GM18526 (cell line): ENCODE measurements around the gene COG5.

Source experiments
- POLR2A ChIP-seq: IDR thresholded peaks from 3 replicates; pipeline ENCODE4 v1.6.1; 2011; ENCODE audit not compliant: insufficient read length; ENCODE audit errors: extremely low read depth

The COG5 gene

GRCh38 chr7:107405559-107405958 lies 158.2 kb downstream of the COG5 start:
- TF ChIP-seq POLR2A: no peak

- no peak for TF ChIP-seq POLR2A
These were observed 158.8 kb downstream of the COG5 start for GRCh38 chr7:107404740-107405537.

GRCh38 chr7:107398161-107398560 lies 165.6 kb downstream of the COG5 start:
- no peak for TF ChIP-seq POLR2A

DNA sequence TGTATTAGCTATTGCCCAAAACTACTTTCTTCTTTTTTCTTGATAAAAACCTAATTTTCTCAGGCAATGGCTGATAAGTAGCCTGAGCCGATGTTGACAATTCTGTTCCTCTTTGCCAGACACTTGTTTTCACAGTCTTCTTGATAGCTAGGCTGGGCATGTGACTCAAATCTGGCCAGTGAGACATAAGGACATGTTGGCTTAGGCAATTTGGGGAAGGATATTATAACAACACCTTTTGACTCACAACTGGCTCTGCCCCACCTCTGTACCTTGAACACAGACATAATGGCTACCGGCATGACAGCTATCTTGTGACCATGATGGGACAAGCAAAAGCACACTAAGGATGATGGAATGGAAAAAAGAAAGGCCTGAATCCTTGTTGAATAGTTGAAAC lies 166.7 kb downstream of the COG5 start:
- TF ChIP-seq POLR2A: no peak

GRCh38 chr7:107396081-107396480 lies 167.6 kb downstream of the COG5 start:
- TF ChIP-seq POLR2A: no peak

GRCh38 chr7:107394831-107395230 lies 168.9 kb downstream of the COG5 start:
- TF ChIP-seq POLR2A: no peak

DNA sequence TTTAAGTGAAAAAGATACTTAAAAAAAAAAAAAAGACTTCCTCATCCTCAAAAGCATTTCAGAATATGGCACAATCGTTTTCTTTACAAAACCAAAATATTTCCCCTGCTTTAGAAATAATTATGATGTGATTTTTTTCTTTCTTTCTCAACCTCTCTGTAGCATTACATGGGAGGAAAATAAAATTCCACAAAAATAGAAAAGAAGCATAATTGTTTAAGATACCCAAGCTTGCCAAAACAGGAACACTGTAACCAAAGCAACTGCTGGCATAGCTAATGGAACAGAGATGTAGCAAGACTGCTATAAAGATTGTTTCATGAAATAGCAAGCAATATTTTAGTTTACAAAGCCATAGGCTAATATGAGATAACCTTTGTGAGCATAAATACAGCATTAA lies 169.4 kb downstream of the COG5 start:
- TF ChIP-seq POLR2A: no peak

DNA sequence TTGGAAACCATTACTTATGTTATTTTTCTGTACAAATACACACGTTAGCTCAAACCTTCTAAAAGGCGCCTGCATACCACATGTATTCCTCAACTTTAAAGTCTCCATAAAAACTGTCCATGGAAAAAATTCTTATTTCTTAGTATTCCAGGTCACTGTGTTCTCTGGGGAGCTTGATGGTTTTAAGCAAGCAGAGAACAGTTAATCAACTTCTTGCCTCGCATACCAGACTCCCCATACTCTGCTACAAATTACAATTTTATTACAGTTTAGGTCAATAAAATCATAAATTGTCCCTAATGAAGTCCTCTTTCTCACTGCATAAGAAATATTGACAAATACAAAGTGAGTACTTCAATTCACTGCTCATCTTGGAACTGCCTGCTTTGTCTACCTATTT lies 170.9 kb downstream of the COG5 start:
- TF ChIP-seq POLR2A: no peak

DNA sequence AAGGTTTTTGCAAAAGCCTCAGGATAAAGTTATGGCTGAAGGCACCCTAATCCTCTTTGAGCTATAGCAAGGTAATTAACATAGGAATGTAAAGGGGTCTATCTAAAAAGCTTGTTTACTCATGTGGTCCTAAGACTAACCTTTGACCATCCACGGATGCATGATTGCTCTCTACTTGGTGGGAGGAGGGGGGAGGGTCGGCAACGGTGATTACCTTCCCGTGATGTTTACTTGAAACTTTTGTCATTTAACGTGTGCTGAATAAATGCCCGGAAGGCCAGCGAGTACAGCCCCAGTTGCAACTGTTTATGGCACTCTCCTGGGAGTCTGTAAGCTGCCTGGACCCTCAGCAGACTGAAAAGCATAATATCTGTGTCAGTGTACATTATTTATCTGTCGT lies 172.8 kb downstream of the COG5 start:
- TF ChIP-seq POLR2A: no peak

- TF ChIP-seq POLR2A: no peak
These were observed 175.1 kb downstream of the COG5 start for GRCh38 chr7:107388604-107389003.

GRCh38 chr7:107387573-107388219 lies 176.0 kb downstream of the COG5 start:
- TF ChIP-seq POLR2A: no peak

DNA sequence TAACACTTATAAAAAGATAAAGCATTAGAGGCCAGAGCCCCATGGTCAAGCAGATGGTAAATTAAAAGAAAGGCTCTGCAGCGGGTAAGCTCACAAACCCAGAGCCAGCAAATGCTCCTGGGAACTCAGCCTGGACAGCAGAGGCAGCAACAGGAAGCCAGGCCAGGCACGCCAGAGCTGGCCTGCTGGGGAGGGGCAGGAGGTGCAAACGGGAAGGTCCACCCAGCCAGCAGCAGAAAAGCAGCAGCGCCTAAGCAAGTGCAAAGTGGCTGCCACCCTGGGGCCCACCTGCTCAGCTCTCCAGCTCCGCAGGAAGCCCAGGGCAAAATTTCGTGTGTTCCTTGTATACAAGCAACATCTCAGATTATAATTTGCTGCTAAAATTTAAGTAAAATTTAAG lies 176.6 kb downstream of the COG5 start:
- TF ChIP-seq POLR2A: no peak

GRCh38 chr7:107386548-107387102 lies 177.1 kb downstream of the COG5 start:
- no peak for TF ChIP-seq POLR2A

GRCh38 chr7:107384025-107384424 lies 179.7 kb downstream of the COG5 start:
- no peak for TF ChIP-seq POLR2A

GRCh38 chr7:107383203-107383602 lies 180.5 kb downstream of the COG5 start:
- TF ChIP-seq POLR2A: no peak

- no peak for TF ChIP-seq POLR2A
These were observed 182.3 kb downstream of the COG5 start for GRCh38 chr7:107381453-107381852.
